ENCODE data around the gene FANCM.

Gene FANCM, protein sequence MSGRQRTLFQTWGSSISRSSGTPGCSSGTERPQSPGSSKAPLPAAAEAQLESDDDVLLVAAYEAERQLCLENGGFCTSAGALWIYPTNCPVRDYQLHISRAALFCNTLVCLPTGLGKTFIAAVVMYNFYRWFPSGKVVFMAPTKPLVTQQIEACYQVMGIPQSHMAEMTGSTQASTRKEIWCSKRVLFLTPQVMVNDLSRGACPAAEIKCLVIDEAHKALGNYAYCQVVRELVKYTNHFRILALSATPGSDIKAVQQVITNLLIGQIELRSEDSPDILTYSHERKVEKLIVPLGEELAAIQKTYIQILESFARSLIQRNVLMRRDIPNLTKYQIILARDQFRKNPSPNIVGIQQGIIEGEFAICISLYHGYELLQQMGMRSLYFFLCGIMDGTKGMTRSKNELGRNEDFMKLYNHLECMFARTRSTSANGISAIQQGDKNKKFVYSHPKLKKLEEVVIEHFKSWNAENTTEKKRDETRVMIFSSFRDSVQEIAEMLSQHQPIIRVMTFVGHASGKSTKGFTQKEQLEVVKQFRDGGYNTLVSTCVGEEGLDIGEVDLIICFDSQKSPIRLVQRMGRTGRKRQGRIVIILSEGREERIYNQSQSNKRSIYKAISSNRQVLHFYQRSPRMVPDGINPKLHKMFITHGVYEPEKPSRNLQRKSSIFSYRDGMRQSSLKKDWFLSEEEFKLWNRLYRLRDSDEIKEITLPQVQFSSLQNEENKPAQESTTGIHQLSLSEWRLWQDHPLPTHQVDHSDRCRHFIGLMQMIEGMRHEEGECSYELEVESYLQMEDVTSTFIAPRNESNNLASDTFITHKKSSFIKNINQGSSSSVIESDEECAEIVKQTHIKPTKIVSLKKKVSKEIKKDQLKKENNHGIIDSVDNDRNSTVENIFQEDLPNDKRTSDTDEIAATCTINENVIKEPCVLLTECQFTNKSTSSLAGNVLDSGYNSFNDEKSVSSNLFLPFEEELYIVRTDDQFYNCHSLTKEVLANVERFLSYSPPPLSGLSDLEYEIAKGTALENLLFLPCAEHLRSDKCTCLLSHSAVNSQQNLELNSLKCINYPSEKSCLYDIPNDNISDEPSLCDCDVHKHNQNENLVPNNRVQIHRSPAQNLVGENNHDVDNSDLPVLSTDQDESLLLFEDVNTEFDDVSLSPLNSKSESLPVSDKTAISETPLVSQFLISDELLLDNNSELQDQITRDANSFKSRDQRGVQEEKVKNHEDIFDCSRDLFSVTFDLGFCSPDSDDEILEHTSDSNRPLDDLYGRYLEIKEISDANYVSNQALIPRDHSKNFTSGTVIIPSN (N-terminal part only)
- 12.8 to 17.4 (median 14.3) reads per million in 3 donors for total RNA-seq

DNA sequence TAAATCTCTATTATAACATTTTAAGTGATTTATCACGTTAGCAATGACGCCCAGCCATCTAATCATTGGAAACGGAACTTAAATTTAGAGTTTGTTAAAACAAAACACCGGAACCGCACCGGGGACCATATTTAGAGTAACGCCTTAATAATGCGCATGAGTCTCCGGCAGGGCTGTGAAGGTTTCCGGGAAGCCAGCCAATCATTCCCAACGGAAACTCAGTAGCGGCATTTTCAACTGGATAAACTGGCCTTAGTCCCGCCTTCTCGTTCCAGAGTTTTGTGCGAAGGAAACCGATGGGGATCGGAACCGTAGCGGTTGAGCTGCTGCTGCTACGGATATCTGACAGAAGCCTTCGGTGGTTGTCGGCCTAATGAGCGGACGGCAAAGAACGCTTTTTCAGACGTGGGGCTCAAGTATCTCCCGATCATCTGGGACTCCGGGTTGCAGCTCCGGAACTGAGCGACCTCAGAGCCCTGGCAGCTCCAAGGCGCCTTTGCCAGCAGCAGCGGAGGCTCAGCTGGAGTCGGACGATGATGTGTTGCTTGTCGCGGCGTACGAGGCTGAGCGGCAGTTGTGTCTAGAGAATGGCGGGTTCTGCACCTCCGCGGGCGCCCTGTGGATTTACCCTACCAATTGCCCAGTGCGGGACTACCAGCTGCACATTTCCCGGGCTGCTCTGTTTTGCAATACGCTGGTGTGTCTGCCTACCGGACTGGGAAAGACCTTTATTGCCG is at the start of gene FANCM:
Gene FANCM (plus strand): TSS at position 272 of the 737 bp plus-strand sequence. CDS start 102 bp downstream, at position 374.
- DNase-seq: peak; percentile 75 to 85 (median 82)
- Histone ChIP-seq H3K36me3 (ENCODE audit: control insufficient read depth, insufficient read depth, low read length) (no peaks in the 10 kb centered on the region), H3K27ac (ENCODE audit: insufficient read depth, low read length, poor library complexity, severe bottlenecking) (peak within 1 kb of the TSS; percentile 76), H3K27me3 (replicated peaks; ENCODE audit: control insufficient read depth, insufficient read depth, low read length, poor library complexity, severe bottlenecking) (no peaks in the 10 kb centered on the region), H3K4me1 (ENCODE audit: control insufficient read depth, insufficient read depth, low read length, poor library complexity, severe bottlenecking) (peaks cover 9% of the 10 kb centered on the region), H3K4me3 (ENCODE audit: insufficient read depth, low read depth, low read length, poor library complexity, severe bottlenecking) (peak within 1 kb of the TSS; percentile 95), H3K9me3 (ENCODE audit: control insufficient read depth, low read length) (no peaks in the 10 kb centered on the region)

DNA sequence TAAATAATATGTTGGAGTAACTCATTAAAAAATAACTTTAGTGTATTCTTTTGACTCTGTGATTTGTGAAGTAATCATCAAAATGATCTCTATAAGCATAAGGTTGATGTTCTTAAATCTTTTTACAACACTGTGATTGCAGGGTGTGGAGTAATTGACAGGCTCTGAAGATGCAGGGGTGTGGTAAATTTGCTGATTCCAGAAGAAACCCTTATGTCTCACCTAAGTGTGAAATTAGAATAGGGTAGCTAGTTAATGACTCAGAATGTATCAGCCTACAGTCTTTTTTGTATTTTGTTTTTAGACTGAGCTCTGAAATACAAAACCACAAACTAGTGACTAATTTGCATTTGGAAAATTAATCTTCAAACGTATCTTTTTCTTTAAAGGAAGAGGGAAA is 45.9 kb upstream of the FANCM start:
- Histone ChIP-seq H3K4me3 (ENCODE audit: insufficient read depth, low read depth, low read length, poor library complexity, severe bottlenecking) (no peak overlapping the region), H3K4me1 (ENCODE audit: control insufficient read depth, insufficient read depth, low read length, poor library complexity, severe bottlenecking) (peaks cover 18% of the 10 kb centered on the region), H3K36me3 (ENCODE audit: control insufficient read depth, insufficient read depth, low read length) (no peaks in the 10 kb centered on the region), H3K9me3 (ENCODE audit: control insufficient read depth, low read length) (no peaks in the 10 kb centered on the region), H3K27me3 (replicated peaks; ENCODE audit: control insufficient read depth, insufficient read depth, low read length, poor library complexity, severe bottlenecking) (no peaks in the 10 kb centered on the region), H3K27ac (ENCODE audit: insufficient read depth, low read length, poor library complexity, severe bottlenecking) (no peak overlapping the region)
- DNase-seq: no peak

DNA sequence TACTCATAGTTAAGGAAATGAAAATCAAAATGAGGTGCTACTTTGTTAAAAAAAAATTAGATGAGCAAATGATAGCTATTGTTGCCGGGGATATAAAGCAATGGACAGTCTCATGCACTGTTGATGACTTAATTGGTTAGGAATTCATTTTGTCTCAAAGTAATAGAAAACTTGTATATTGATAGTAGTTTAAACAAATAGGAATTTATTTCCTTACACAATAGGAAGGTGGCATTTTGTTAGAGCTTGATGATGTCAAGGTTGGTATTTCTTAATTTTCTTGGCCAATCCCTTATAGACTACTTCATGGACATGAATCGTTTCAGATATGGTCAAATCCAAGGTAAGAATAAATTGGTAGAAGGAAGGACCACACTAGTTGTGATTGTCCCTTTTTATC is 44.0 kb upstream of the FANCM start:
- Histone ChIP-seq H3K36me3 (ENCODE audit: control insufficient read depth, insufficient read depth, low read length) (peaks cover 16% of the 10 kb centered on the region), H3K27me3 (replicated peaks; ENCODE audit: control insufficient read depth, insufficient read depth, low read length, poor library complexity, severe bottlenecking) (no peaks in the 10 kb centered on the region), H3K4me1 (ENCODE audit: control insufficient read depth, insufficient read depth, low read length, poor library complexity, severe bottlenecking) (peaks cover 9% of the 10 kb centered on the region), H3K27ac (ENCODE audit: insufficient read depth, low read length, poor library complexity, severe bottlenecking) (no peak overlapping the region), H3K9me3 (ENCODE audit: control insufficient read depth, low read length) (no peaks in the 10 kb centered on the region), H3K4me3 (ENCODE audit: insufficient read depth, low read depth, low read length, poor library complexity, severe bottlenecking) (no peak overlapping the region)
- no peak for DNase-seq

DNA sequence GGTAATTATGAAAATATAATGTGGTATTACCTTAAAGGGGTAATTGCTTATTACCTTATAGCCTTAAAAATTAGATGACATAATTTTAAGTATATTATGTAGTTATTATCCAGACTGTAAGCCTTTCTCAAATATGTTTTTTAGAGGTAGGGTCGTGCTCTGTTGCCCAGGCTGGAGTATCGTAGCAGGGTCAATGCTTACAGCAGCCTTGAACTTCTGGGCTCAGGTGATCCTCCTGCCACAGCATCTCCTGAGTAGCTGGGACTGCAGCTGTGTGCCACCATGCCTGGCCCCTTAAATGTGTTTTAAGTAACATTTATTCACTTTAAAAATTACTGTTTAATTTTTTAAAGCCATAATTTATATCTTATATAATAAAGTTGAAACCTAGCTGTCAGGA is 41.5 kb upstream of the FANCM start:
- Histone ChIP-seq H3K27ac (ENCODE audit: insufficient read depth, low read length, poor library complexity, severe bottlenecking) (no peak overlapping the region), H3K27me3 (replicated peaks; ENCODE audit: control insufficient read depth, insufficient read depth, low read length, poor library complexity, severe bottlenecking) (no peaks in the 10 kb centered on the region), H3K4me1 (ENCODE audit: control insufficient read depth, insufficient read depth, low read length, poor library complexity, severe bottlenecking) (no peaks in the 10 kb centered on the region), H3K9me3 (ENCODE audit: control insufficient read depth, low read length) (no peaks in the 10 kb centered on the region), H3K4me3 (ENCODE audit: insufficient read depth, low read depth, low read length, poor library complexity, severe bottlenecking) (no peak overlapping the region), H3K36me3 (ENCODE audit: control insufficient read depth, insufficient read depth, low read length) (peaks cover 25% of the 10 kb centered on the region)
- no peak for DNase-seq

DNA sequence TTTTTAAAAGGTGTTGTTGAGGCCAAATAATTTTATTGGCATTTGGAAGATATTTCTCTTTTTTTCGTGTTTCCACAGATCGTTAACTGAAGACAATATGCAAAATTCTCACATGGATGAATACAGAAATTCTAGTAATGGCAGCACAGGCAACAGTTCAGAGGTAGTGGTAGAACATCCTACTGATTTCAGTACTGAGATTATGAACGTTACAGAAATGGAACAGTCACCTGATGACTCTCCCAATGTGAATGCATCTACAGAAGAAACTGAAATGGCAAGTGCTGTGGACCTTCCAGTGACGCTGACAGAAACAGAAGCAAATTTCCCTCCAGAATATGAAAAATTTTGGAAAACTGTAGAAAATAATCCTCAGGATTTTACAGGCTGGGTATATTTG is 40.6 kb upstream of the FANCM start:
- no peak for DNase-seq
- no peak overlapping the region for H3K4me3 ChIP-seq (ENCODE audit: insufficient read depth, low read depth, low read length, poor library complexity, severe bottlenecking)
- no peak overlapping the region for H3K27ac ChIP-seq (ENCODE audit: insufficient read depth, low read length, poor library complexity, severe bottlenecking)
- peaks cover 25% of the 10 kb centered on the region for H3K36me3 ChIP-seq (ENCODE audit: control insufficient read depth, insufficient read depth, low read length)
- no peaks in the 10 kb centered on the region for H3K9me3 ChIP-seq (ENCODE audit: control insufficient read depth, low read length)
- H3K4me1 ChIP-seq (ENCODE audit: control insufficient read depth, insufficient read depth, low read length, poor library complexity, severe bottlenecking): no peaks in the 10 kb centered on the region
- H3K27me3 ChIP-seq (replicated peaks; ENCODE audit: control insufficient read depth, insufficient read depth, low read length, poor library complexity, severe bottlenecking): no peaks in the 10 kb centered on the region

DNA sequence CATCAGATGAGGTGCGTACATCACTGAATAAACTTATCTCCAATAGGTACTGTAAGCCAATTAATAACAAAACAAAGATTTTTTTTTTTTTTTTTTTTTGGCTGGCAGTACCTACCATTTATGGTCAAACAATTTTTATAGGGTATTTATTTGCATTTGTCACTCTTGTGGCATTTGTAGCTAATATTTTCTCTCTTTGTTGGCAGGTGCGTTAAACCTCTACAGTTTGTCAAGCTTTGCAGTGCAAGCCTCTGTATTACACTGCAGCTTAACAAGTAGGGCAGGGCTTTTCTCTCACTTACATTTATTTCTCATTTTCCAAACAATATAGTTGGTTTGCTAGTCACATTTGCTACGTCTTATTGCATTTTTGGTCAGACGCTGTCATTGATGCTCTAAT is 39.5 kb upstream of the FANCM start:
- H3K9me3 ChIP-seq (ENCODE audit: control insufficient read depth, low read length): no peaks in the 10 kb centered on the region
- no peaks in the 10 kb centered on the region for H3K27me3 ChIP-seq (replicated peaks; ENCODE audit: control insufficient read depth, insufficient read depth, low read length, poor library complexity, severe bottlenecking)
- no peak for DNase-seq
- H3K27ac ChIP-seq (ENCODE audit: insufficient read depth, low read length, poor library complexity, severe bottlenecking): no peak overlapping the region
- H3K4me3 ChIP-seq (ENCODE audit: insufficient read depth, low read depth, low read length, poor library complexity, severe bottlenecking): no peak overlapping the region
- H3K36me3 ChIP-seq (ENCODE audit: control insufficient read depth, insufficient read depth, low read length): peaks cover 35% of the 10 kb centered on the region
- no peaks in the 10 kb centered on the region for H3K4me1 ChIP-seq (ENCODE audit: control insufficient read depth, insufficient read depth, low read length, poor library complexity, severe bottlenecking)

DNA sequence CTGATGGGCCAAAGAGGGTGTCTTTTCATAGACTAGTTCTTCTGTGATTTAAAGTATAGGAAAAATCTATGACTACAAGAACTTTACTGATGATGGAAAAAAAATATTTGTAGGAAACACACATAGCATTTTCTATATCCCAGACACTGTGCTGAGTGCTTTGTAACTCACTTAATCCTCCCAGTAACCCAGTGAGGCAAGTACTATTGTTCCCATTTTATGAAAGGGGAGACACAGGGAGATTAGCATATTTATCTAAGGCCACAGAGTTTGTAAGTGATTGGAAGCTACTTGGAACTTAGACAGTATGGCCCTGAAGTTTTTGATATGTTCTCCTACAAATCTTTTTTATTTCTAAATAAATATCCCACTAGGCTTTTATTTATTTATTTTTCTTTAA is 31.9 kb upstream of the FANCM start:
- no peak overlapping the region for H3K27ac ChIP-seq (ENCODE audit: insufficient read depth, low read length, poor library complexity, severe bottlenecking)
- no peak for DNase-seq
- no peak overlapping the region for H3K4me3 ChIP-seq (ENCODE audit: insufficient read depth, low read depth, low read length, poor library complexity, severe bottlenecking)
- no peaks in the 10 kb centered on the region for H3K27me3 ChIP-seq (replicated peaks; ENCODE audit: control insufficient read depth, insufficient read depth, low read length, poor library complexity, severe bottlenecking)
- peaks cover 50% of the 10 kb centered on the region for H3K36me3 ChIP-seq (ENCODE audit: control insufficient read depth, insufficient read depth, low read length)
- no peaks in the 10 kb centered on the region for H3K9me3 ChIP-seq (ENCODE audit: control insufficient read depth, low read length)
- H3K4me1 ChIP-seq (ENCODE audit: control insufficient read depth, insufficient read depth, low read length, poor library complexity, severe bottlenecking): no peaks in the 10 kb centered on the region

DNA sequence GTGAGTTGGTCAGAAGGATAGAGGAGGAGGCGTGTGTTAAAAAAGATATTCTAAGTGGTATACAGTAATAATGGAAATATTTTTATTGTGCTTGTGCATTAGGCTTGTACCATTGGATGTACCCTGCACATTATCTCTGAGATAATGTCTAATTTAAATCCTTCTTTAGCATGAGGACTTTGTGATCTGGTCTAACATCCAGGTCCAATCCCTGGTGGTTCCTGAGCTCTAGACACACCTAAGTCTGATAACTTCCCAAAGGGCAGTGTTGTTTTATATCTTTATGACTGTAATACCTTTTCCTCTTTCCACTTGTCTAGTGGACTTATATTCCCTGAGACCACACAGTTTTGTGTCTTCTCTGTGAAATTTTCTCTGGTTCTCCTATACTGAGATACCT is 31.2 kb upstream of the FANCM start:
- Histone ChIP-seq H3K9me3 (ENCODE audit: control insufficient read depth, low read length) (no peaks in the 10 kb centered on the region), H3K4me3 (ENCODE audit: insufficient read depth, low read depth, low read length, poor library complexity, severe bottlenecking) (no peak overlapping the region)
- DNase-seq: no peak

More for the DNA sequence above, 31.2 kb upstream of the FANCM start:
- H3K27ac ChIP-seq (ENCODE audit: insufficient read depth, low read length, poor library complexity, severe bottlenecking): no peak overlapping the region
- H3K36me3 ChIP-seq (ENCODE audit: control insufficient read depth, insufficient read depth, low read length): peaks cover 51% of the 10 kb centered on the region
- no peaks in the 10 kb centered on the region for H3K27me3 ChIP-seq (replicated peaks; ENCODE audit: control insufficient read depth, insufficient read depth, low read length, poor library complexity, severe bottlenecking)
- no peaks in the 10 kb centered on the region for H3K4me1 ChIP-seq (ENCODE audit: control insufficient read depth, insufficient read depth, low read length, poor library complexity, severe bottlenecking)
